HEK293 (cell line): ENCODE results near the gene RPS6KA2.

ENCODE experiments used
- TCF7L2 ChIP-seq: IDR thresholded peaks from 2 replicates; pipeline ENCODE4 v1.6.1; 2011; ENCODE audit warnings: low read depth, mild to moderate bottlenecking, inconsistent platforms, low read length, moderate library complexity, borderline replicate concordance
- WT1 ChIP-seq: fragments of 450-650 bp; formaldehyde crosslinking; IDR thresholded peaks from 2 replicates; pipeline ENCODE4 v1.5.1; 2016; ENCODE audit warnings: missing biosample characterization, missing genetic modification characterization
- ZNF404 ChIP-seq: fragments of 450-650 bp; formaldehyde crosslinking; IDR thresholded peaks from 2 replicates; pipeline ENCODE4 v1.5.1; 2017; ENCODE audit warnings: missing biosample characterization, missing genetic modification characterization
- TF ChIP-seq, protein P1 (sequence below): fragments of 450-650 bp; formaldehyde crosslinking; IDR thresholded peaks from 2 replicates; pipeline ENCODE4 v1.5.1; 2016; ENCODE audit warnings: missing biosample characterization, missing genetic modification characterization

DNA sequence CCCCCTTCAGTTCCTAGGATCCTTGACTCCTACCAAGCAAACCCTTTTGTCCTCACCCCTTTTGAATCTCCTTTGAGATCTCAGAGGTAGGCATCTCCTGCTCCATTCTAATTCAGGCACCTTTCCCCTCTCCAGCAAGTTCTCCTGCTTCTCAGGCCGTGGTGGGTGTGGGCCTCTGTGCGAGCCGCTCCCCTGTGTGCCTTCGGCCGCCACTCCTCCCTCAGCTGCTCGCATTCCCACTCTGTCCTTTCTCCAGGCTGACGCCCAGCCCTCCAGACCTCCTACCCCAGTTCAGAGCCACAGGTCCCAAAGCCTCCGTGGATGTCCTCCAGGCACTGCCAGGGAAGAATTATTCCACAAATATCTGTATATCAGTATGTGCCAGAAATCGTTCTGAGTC, 19.7 kb upstream of the RPS6KA2 start:
- no peak for TF ChIP-seq TCF7L2
- TF ChIP-seq, protein P1, sequence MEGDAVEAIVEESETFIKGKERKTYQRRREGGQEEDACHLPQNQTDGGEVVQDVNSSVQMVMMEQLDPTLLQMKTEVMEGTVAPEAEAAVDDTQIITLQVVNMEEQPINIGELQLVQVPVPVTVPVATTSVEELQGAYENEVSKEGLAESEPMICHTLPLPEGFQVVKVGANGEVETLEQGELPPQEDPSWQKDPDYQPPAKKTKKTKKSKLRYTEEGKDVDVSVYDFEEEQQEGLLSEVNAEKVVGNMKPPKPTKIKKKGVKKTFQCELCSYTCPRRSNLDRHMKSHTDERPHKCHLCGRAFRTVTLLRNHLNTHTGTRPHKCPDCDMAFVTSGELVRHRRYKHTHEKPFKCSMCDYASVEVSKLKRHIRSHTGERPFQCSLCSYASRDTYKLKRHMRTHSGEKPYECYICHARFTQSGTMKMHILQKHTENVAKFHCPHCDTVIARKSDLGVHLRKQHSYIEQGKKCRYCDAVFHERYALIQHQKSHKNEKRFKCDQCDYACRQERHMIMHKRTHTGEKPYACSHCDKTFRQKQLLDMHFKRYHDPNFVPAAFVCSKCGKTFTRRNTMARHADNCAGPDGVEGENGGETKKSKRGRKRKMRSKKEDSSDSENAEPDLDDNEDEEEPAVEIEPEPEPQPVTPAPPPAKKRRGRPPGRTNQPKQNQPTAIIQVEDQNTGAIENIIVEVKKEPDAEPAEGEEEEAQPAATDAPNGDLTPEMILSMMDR (tag by site-specific recombination): no peak
- no peak for TF ChIP-seq WT1
- no peak for TF ChIP-seq ZNF404 (tag by site-specific recombination)
